ENCODE measurements around the gene ASTN2. TPM values are rescaled to one million over a fixed set of nuclear protein-coding genes. Genes with fewer than 3 reads are reported as not detected.

ASTN2 gene
- total RNA-seq, 4 donors from 2014 or later: 3.0 to 7.0 (median 5.2) TPM

DNA sequence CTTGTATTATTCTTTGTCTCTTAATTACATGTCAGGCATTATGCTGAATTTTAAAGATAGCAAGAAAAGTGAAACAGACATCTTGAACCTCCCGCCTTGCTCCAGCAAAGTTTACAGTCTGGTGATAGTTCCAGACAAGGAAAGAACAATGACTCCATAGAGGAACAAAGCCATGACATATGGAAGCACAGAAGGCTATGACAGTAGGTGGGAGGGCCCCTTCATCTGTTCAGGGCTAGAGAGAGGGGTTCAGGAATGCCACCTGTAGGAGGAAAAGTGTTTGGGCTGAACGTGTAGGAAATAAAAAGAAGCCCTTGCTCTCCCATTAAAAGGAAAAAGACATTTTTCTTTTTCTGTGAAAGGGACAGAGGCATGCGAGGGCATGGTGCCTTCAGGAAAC is 412.2 kb downstream of the ASTN2 start:
- no peak for DNase-seq
- intact Hi-C loops (cut with DNase I; ENCODE audit: low total_unique reads) (no loop called here), in situ Hi-C loops (cut with MboI; ENCODE audit: low pct_ligation_motif_present in 1 of 4, low pct_unique_long_range_greater_than_20kb in 1 of 4, low sequenced_read_pairs in 3 of 4) (no loop called here)
- Histone ChIP-seq H3K4me1 (no peaks in the 10 kb centered on the region), H3K36me3 (no peaks in the 10 kb centered on the region), H3K27me3 (no peaks in the 10 kb centered on the region), H3K4me3 (no peak overlapping the region), H3K27ac (no peak overlapping the region), H3K9me3 (no peaks in the 10 kb centered on the region)
- WGBS, 2 donors (ENCODE audit: low coverage in 1 of 2): 53 to 60% methylated on average over 1 to 3 of the region's 3 CpGs
- TF ChIP-seq POLR2A (IDR thresholded peaks at IDR 0.05) (no peak), POLR2AphosphoS5 (IDR thresholded peaks at IDR 0.05) (no peak), EP300 (IDR thresholded peaks at IDR 0.05; ENCODE audit: low read depth) (no peak)
- TF ChIP-seq, protein P1, sequence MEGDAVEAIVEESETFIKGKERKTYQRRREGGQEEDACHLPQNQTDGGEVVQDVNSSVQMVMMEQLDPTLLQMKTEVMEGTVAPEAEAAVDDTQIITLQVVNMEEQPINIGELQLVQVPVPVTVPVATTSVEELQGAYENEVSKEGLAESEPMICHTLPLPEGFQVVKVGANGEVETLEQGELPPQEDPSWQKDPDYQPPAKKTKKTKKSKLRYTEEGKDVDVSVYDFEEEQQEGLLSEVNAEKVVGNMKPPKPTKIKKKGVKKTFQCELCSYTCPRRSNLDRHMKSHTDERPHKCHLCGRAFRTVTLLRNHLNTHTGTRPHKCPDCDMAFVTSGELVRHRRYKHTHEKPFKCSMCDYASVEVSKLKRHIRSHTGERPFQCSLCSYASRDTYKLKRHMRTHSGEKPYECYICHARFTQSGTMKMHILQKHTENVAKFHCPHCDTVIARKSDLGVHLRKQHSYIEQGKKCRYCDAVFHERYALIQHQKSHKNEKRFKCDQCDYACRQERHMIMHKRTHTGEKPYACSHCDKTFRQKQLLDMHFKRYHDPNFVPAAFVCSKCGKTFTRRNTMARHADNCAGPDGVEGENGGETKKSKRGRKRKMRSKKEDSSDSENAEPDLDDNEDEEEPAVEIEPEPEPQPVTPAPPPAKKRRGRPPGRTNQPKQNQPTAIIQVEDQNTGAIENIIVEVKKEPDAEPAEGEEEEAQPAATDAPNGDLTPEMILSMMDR (IDR thresholded peaks at IDR 0.05): no peak

DNA sequence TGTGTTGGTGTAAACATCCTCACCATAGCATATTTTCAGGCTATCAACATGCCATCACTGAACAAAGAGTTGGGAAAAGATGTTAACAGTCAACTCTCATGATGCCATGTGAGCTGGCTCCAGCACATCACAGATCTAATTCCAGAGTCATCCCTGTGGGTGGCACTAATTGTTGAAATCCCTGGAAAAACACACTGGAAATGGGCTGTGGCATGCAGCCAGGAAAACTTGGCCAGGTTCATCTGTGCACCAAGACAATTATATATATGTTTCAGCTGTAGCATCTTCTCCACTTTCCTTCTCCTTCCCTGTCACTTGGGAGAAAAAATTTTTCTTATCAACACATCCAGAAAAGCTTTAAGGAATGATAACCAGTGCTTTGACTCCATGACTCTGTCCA is 414.0 kb downstream of the ASTN2 start:
- TF ChIP-seq, protein P1 (IDR thresholded peaks at IDR 0.05): no peak
- no peak for TF ChIP-seq POLR2A (IDR thresholded peaks at IDR 0.05)
- TF ChIP-seq EP300 (IDR thresholded peaks at IDR 0.05; ENCODE audit: low read depth): no peak
- no peak for TF ChIP-seq POLR2AphosphoS5 (IDR thresholded peaks at IDR 0.05)
- intact Hi-C loops (cut with DNase I; ENCODE audit: low total_unique reads): no loop called here
- Histone ChIP-seq H3K36me3 (no peaks in the 10 kb centered on the region), H3K27me3 (no peaks in the 10 kb centered on the region), H3K27ac (no peak overlapping the region), H3K4me3 (no peak overlapping the region), H3K9me3 (no peaks in the 10 kb centered on the region), H3K4me1 (no peaks in the 10 kb centered on the region)
- no peak for DNase-seq
- in situ Hi-C loops (cut with MboI; ENCODE audit: low pct_ligation_motif_present in 1 of 4, low pct_unique_long_range_greater_than_20kb in 1 of 4, low sequenced_read_pairs in 3 of 4): no loop called here

DNA sequence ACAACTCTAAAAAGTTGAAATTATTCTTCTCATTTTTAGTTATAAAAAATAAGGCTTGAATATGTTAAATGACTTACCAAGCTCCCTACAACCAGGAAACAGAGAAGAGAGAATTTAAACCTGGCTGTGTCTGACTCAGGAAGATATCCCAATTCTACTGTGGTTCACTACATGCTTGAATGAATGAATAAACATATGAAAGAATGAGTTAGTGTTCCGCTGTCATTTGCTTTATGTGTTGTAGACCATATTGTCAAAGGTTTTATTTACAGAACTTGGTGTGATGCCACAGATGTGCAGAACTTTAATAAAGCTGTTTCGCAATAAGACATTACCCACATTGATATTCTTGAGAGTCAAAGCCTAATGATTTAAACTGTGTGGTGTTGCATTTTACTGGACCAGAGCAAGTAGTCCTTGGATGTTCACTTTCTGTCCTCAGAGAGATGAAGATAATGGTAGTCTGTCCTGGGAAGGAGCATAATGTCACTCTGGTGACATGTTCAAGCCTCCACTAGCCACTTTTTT is 414.6 kb downstream of the ASTN2 start:
- Histone ChIP-seq H3K9me3 (no peaks in the 10 kb centered on the region), H3K4me1 (no peaks in the 10 kb centered on the region), H3K4me3 (no peak overlapping the region), H3K27me3 (no peaks in the 10 kb centered on the region), H3K27ac (no peak overlapping the region), H3K36me3 (no peaks in the 10 kb centered on the region)
- intact Hi-C loops (cut with DNase I; ENCODE audit: low total_unique reads) (no loop called here), in situ Hi-C loops (cut with MboI; ENCODE audit: low pct_ligation_motif_present in 1 of 4, low pct_unique_long_range_greater_than_20kb in 1 of 4, low sequenced_read_pairs in 3 of 4) (no loop called here)
- WGBS, 2 donors (ENCODE audit: low coverage in 1 of 2): 92 to 100% methylated on average over 2 of the region's 2 CpGs
- DNase-seq: no peak
- TF ChIP-seq POLR2A (IDR thresholded peaks at IDR 0.05): no peak
- TF ChIP-seq POLR2AphosphoS5 (IDR thresholded peaks at IDR 0.05): no peak
- TF ChIP-seq, protein P1 (IDR thresholded peaks at IDR 0.05): no peak
- TF ChIP-seq EP300 (IDR thresholded peaks at IDR 0.05; ENCODE audit: low read depth): no peak

DNA sequence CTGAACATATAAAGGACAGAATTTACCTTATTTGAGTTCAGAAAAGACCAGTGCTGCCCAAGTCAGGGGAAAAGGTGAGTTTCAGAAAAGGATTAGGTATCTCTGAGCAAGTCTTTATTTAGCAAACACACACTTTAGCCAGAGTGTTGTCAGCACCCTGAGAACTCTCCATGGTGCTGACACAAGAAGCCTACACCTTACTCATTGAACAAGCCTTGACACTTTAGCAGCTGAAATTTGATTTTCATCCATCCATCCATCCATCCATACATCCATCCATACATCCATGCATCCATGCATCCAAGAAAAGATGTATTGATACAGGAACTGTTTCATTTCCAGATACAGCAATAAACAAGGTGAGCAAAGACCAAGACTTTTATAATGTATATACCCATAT is 416.6 kb downstream of the ASTN2 start:
- H3K9me3 ChIP-seq: no peaks in the 10 kb centered on the region
- no peaks in the 10 kb centered on the region for H3K36me3 ChIP-seq
- no peaks in the 10 kb centered on the region for H3K27me3 ChIP-seq
- no peak overlapping the region for H3K27ac ChIP-seq
- intact Hi-C loops (cut with DNase I; ENCODE audit: low total_unique reads): no loop called here
- H3K4me1 ChIP-seq: no peaks in the 10 kb centered on the region
- no peak overlapping the region for H3K4me3 ChIP-seq
- no peak for TF ChIP-seq POLR2A (IDR thresholded peaks at IDR 0.05)
- TF ChIP-seq, protein P1 (IDR thresholded peaks at IDR 0.05): no peak
- TF ChIP-seq POLR2AphosphoS5 (IDR thresholded peaks at IDR 0.05): no peak
- DNase-seq: no peak
- in situ Hi-C loops (cut with MboI; ENCODE audit: low pct_ligation_motif_present in 1 of 4, low pct_unique_long_range_greater_than_20kb in 1 of 4, low sequenced_read_pairs in 3 of 4): no loop called here

Data from transverse colon (tissue), 4 donors.